Large intestine (tissue), 3 donors: Measurements from ENCODE around the gene RSAD1. TPM values are rescaled to one million over a fixed set of nuclear protein-coding genes. Genes with fewer than 3 reads are reported as not detected.
A peak's percentile ranks its signal among the peaks of the same experiment; 100 is the strongest.
"Not testable (repeated sequence)": the region's sequence is repeated elsewhere in the genome, so short reads cannot be mapped to it uniquely, and the experiment has no call there.

Experiments used
- DNase-seq, 2 donors: peaks; one replicate each; pipeline versions ENCODE4 v3.0.0 to v3.0.0-alpha.2; 2013
- H3K27ac ChIP-seq: one replicate; pipeline ENCODE4 v1.5.1; 2013; ENCODE audit warnings: low read length
- H3K27me3 ChIP-seq: 2 replicates; pipeline ENCODE4 v1.6.1; 2013; ENCODE audit warnings: low read length; ENCODE audit not compliant: control insufficient read depth, insufficient read depth
- H3K36me3 ChIP-seq: 2 replicates; pipeline ENCODE4 v1.6.1; 2013; ENCODE audit warnings: low read length; ENCODE audit not compliant: control insufficient read depth, insufficient read depth
- H3K4me1 ChIP-seq: one replicate; pipeline ENCODE4 v1.6.1; 2013; ENCODE audit warnings: low read length; ENCODE audit not compliant: control insufficient read depth, insufficient read depth
- H3K4me3 ChIP-seq: one replicate; pipeline ENCODE4 v1.5.1; 2013; ENCODE audit warnings: low read length
- H3K9me3 ChIP-seq: one replicate; pipeline ENCODE4 v1.6.1; 2013; ENCODE audit warnings: mild to moderate bottlenecking, low read depth, low read length, moderate library complexity; ENCODE audit not compliant: control insufficient read depth
- WGBS: methylation state at CpG from one replicate; pipeline ENCODE4 v1.1.5; 2013; ENCODE audit warnings: low lambda C conversion rate; ENCODE audit not compliant: insufficient coverage; 5-methylcytosine and 5-hydroxymethylcytosine counted together
- polyA plus RNA-seq: library from polyadenylated mRNA; unstranded; fragments of 120-200 nt; gene quantifications from one replicate; pipeline ENCODE4 v1.2.1, GENCODE V29; 2013

RSAD1 gene
- polyA plus RNA-seq, 1 donor, result 39.3 TPM

DNA sequence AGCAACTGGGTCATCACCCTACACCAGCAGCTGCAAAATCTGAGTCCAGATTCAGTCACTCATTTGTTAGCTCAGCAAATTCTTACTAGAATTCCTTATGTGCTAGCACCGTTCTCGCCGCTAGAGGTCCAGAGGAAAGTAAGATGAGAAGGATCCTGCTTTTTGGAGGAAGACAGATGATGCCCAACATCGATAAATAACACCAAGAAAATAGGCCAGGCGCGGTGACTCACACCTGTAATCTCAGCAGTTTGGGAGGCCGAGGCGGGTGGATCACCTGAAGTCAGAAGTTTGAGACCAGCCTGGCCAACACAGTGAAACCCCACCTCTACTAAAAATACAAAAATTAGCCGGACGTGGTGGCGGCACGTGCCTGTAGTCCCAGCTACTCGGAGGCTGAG is 5.9 kb upstream of the RSAD1 start:
- Histone ChIP-seq H3K4me1 (peaks cover 20% of the 10 kb centered on the region), H3K36me3 (peaks cover 33% of the 10 kb centered on the region), H3K27me3 (peaks cover 16% of the 10 kb centered on the region)
- H3K27ac ChIP-seq, H3K9me3 ChIP-seq, H3K4me3 ChIP-seq, DNase-seq: not testable (repeated sequence)
- WGBS, result 100% methylated on average over 1 of the region's 13 CpGs

DNA sequence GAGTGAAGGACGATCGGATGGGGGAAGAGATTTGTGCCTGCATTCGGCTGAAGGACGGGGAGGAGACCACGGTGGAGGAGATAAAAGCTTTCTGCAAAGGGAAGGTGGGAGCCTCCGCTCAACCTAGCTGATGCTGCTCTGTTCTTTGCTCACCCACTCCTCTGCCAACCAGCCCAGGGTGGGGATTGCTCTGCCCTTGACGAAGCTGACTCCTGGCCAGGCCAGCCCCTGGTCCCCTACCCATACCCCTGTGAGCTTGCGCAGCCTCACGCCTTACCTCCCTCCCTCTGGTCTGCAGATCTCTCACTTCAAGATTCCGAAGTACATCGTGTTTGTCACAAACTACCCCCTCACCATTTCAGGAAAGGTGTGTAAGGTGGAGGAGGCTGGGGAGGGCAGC is 4.8 kb upstream of the RSAD1 start:
- H3K27ac ChIP-seq, result no peak overlapping the region
- peaks cover 6% of the 10 kb centered on the region for H3K27me3 ChIP-seq
- H3K36me3 ChIP-seq, result peaks cover 33% of the 10 kb centered on the region
- no peaks in the 10 kb centered on the region for H3K9me3 ChIP-seq
- H3K4me3 ChIP-seq, result no peak overlapping the region
- DNase-seq, result no peak
- WGBS, result 100% methylated on average over 2 of the region's 11 CpGs
- peaks cover 18% of the 10 kb centered on the region for H3K4me1 ChIP-seq

DNA sequence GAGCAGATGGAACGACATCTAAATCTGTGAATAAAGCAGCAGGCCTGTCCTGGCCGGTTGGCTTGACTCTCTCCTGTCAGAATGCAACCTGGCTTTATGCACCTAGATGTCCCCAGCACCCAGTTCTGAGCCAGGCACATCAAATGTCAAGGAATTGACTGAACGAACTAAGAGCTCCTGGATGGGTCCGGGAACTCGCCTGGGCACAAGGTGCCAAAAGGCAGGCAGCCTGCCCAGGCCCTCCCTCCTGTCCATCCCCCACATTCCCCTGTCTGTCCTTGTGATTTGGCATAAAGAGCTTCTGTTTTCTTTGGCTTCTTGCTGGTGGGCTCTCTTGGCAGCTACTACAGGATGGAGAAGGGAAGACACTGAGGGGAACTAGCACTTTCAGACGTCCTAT is 4.1 kb upstream of the RSAD1 start:
- H3K27me3 ChIP-seq, result peaks cover 2% of the 10 kb centered on the region
- H3K4me3 ChIP-seq, result no peak overlapping the region
- no peaks in the 10 kb centered on the region for H3K9me3 ChIP-seq
- peaks cover 33% of the 10 kb centered on the region for H3K36me3 ChIP-seq
- no CpG with 5 or more reads among the region's 6 CpGs for WGBS
- peaks cover 12% of the 10 kb centered on the region for H3K4me1 ChIP-seq
- DNase-seq, result no peak
- H3K27ac ChIP-seq, result no peak overlapping the region

DNA sequence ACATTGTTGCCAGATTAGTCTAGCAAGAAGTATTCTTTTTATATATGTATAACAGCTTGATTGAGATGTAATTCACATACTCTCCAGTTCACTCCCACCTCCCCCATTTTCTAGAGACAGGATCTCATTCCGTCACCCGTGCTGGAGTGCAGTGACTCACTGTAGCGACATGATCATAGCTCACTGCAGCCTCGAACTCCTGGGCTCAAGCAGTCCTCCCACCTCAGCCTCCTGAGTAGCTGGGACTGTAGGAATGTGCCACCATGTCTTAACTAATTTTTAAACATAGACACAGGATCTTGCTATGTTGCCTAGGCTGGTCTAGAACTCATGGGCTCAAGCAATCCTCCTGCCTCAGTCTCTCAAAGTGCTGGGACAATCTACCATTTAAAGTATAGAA is 3.3 kb upstream of the RSAD1 start:
- DNase-seq, result no peak
- no peaks in the 10 kb centered on the region for H3K9me3 ChIP-seq
- H3K27me3 ChIP-seq, result peaks cover 2% of the 10 kb centered on the region
- H3K27ac ChIP-seq, result no peak overlapping the region
- peaks cover 40% of the 10 kb centered on the region for H3K36me3 ChIP-seq
- no peak overlapping the region for H3K4me3 ChIP-seq
- peaks cover 16% of the 10 kb centered on the region for H3K4me1 ChIP-seq
- no CpG with 5 or more reads among the region's 4 CpGs for WGBS

DNA sequence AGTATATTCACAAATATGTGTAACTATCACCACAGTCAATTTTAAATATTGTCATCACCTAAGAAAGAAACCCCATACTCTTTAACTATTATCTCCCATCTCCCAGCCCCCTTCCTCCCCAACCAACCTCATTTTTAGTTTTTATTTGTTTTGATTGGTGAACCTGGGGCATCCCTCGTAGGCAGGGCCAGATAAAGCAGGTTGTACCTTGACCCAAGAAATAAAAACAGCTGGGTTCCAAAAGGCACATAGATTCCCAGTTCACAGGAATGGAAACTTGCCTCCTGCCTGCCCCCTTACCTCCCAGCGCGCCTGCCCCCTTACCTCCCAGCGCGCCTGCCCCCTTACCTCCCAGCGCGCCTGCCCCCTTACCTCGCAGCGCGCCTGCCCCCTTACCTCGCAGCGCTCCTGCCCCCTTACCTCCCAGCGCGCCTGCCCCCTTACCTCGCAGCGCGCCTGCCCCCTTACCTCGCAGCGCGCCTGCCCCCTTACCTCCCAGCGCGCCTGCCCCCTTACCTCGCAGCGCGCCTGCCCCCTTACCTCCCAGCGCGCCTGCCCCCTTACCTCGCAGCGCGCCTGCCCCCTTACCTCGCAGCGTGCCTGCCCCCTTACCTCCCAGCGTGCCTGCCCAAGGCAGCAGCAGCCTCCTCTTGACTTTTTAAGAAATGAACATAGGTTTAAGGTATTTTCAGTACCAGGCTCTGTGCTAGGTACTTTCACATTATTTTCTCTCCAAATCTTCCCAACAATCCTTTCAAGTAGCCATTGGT is 2.7 kb upstream of the RSAD1 start:
- Histone ChIP-seq H3K36me3 (peaks cover 41% of the 10 kb centered on the region), H3K4me1 (peaks cover 16% of the 10 kb centered on the region), H3K4me3 (peak overlapping the region; percentile 30), H3K27ac (peak overlapping the region; percentile 34)
- not testable (repeated sequence) for H3K27me3 ChIP-seq, H3K9me3 ChIP-seq
- peak; percentile 58 to 79 for DNase-seq
- no CpG with 5 or more reads among the region's 33 CpGs for WGBS

DNA sequence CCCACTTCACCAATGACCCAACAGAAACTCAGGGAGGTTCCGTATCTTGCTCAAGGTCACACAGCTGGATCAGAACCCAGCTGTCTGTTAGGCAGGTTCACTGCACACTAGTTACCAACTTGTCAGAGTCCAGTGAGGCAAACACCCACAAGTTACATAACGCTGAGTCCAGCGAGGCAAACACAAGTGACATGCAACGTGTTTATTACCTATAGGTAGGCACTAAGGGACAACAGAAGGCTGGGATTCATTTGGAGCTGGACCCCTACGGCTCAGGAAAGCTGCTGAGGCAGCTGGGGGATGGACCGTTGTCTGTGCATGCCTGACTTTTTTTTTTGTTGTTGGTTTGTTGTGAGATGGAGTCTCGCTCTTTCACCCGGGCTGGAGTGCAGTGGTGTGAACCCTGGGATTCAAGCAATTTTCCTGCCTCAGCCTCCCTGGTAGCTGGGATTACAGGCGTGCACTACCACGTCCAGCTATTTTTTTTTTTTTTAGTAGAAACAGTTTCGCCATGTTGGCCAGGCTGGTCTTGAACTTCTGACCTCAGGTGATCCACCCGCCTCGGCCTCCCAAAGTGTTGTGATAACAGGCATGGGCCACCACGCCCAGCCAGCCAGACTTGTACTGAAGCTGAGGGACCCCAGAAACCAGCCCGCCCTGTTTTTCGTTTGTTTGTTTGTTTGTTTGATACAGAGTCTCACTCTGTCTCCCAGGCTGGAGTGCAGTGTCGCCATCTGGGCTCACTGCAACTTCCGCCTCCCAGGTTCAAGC is 1.9 kb upstream of the RSAD1 start:
- peak; percentile 53 to 71 for DNase-seq
- no CpG with 5 or more reads among the region's 18 CpGs for WGBS
- H3K4me1 ChIP-seq, result peaks cover 16% of the 10 kb centered on the region
- H3K36me3 ChIP-seq, result peaks cover 37% of the 10 kb centered on the region
- peaks cover 2% of the 10 kb centered on the region for H3K27me3 ChIP-seq
- H3K4me3 ChIP-seq, result peak overlapping the region; percentile 30
- H3K9me3 ChIP-seq, result no peaks in the 10 kb centered on the region
- peak overlapping the region; percentile 34 for H3K27ac ChIP-seq

DNA sequence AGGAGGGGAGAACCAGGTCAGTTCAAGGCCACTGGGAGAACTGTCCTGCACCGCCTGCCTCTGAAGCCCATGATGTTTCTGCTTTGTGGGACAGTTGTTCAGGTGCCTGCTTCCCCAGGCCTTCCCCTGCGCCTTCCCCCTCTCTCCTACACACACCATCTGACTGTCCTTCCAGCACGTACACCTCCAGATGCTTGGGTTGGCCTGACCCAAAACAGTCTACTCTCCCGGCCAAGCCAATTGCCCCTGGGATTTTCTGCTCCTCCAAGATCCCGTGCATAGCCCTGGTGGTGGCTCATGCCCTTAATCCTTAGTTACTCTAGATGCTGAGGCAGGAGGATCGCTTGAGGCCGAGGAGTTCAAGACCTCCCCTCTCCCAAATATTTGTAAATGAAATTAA is 684 bp upstream of the RSAD1 start:
- WGBS, result no CpG with 5 or more reads among the region's 7 CpGs
- Histone ChIP-seq H3K4me1 (peaks cover 21% of the 10 kb centered on the region), H3K36me3 (peaks cover 37% of the 10 kb centered on the region), H3K9me3 (no peaks in the 10 kb centered on the region), H3K27me3 (peaks cover 2% of the 10 kb centered on the region), H3K27ac (peak overlapping the region; percentile 83), H3K4me3 (peak overlapping the region; percentile 33)
- DNase-seq, result no peak

DNA sequence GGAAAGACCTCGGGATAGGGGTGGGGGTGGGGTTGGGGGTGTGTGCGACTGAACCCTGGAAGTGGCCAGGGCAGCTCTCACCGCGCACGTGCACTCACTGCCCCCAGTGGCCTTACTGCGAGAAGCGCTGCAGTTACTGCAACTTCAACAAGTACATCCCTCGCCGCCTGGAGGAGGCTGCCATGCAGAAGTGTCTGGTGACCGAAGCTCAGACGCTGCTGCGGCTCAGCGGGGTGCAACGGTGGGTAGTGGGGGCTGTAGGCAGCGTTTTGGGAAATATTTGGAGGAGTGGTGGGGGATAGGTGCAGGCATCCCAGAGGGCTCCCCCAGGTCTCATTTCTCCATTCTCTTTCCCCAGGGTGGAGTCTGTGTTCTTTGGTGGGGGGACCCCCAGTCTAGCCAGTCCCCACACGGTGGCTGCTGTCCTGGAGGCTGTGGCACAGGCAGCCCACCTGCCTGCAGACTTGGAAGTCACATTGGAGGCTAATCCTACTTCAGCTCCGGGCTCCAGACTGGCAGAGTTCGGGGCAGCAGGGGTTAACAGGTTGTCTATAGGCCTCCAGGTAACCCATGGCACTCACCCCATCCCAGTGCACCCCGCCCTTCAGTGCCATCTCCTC is 972 bp downstream of the RSAD1 start:
- DNase-seq, result peak; percentile 82 to 85
- H3K4me1 ChIP-seq, result peaks cover 21% of the 10 kb centered on the region
- peaks cover 40% of the 10 kb centered on the region for H3K36me3 ChIP-seq
- H3K9me3 ChIP-seq, result no peaks in the 10 kb centered on the region
- H3K27me3 ChIP-seq, result peaks cover 2% of the 10 kb centered on the region
- no CpG with 5 or more reads among the region's 19 CpGs for WGBS
- peak overlapping the region; percentile 83 for H3K27ac ChIP-seq
- peak overlapping the region; percentile 68 for H3K4me3 ChIP-seq

DNA sequence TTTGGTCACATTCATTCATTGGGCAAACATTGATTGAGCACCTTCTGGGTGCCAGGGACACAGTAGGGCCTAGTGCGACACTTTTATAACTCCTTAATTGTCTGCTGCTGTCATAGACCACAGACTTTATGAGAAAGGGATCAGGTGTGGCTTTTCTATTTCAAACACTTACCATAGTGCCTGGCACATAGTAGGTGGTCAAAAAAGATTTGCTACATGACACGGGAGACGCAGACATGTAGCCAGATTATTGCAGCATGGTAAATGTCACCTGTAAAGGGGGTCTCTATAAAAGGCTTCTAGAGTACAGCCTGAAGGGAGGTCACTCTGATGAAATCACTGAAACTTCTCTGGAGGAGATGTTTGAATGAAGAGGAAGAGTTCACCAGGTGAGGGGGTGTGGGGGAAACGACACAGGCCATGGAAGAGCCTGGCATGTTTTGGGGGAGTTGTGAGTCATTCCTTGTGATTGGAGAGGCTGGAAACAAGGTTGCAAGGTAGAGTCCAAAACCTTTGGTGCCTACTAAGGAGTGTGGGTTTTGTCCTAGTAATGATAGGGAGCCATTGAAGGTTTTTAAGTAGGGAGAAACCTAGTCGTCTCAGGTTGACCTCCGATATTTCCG is 1.6 kb downstream of the RSAD1 start:
- Histone ChIP-seq H3K36me3 (peaks cover 42% of the 10 kb centered on the region), H3K9me3 (no peaks in the 10 kb centered on the region), H3K4me3 (no peak overlapping the region), H3K4me1 (peaks cover 21% of the 10 kb centered on the region), H3K27ac (no peak overlapping the region), H3K27me3 (peaks cover 2% of the 10 kb centered on the region)
- WGBS, result 100% methylated on average over 1 of the region's 7 CpGs
- no peak for DNase-seq

DNA sequence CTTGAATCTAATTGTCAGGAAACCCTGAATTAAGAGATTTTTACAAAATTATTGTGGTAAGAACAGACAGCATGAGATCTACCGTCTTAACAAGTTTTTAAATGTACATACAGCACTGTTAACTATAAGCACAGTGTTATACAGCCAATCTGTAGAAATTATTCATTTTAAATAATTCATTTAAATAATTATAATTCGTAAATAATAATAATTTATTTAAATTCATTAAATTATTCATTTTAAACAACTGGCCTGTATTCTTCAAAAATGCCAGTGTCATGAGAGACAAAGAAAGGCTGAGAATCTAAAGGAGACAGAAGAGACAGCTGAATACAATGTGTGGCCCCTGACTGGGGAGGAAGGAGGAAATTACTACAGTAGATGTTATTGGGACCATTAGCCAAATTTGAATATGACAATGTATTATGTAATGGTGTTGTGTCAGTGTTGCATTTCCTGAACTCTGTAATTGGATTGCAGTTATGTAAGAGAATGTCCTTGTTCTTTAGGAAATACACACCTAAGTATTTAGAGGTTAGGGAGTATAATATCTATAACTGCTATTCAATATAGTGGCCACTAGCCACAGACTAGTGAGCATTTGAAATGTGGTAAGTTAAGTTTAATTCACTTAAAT is 2.3 kb downstream of the RSAD1 start:
- peaks cover 2% of the 10 kb centered on the region for H3K27me3 ChIP-seq
- peaks cover 49% of the 10 kb centered on the region for H3K36me3 ChIP-seq
- peaks cover 21% of the 10 kb centered on the region for H3K4me1 ChIP-seq
- no peak overlapping the region for H3K4me3 ChIP-seq
- no peaks in the 10 kb centered on the region for H3K9me3 ChIP-seq
- 100% methylated on average over 2 of the region's 2 CpGs for WGBS
- no peak overlapping the region for H3K27ac ChIP-seq
- no peak for DNase-seq
